HCT116 (cell line): ENCODE results near the gene GRK6. TPM values are rescaled to one million over a fixed set of nuclear protein-coding genes. Genes with fewer than 3 reads are reported as not detected.

Experiments used
- ATAC-seq: fragments of 200-7000 bp; cut with Tn5 transposase; 2 replicates; pipeline ENCODE4 v1.9.1; 2020; ENCODE audit warnings: mild to moderate bottlenecking, moderate library complexity
- BruUV-seq: library from RNA; stranded (reverse); fragments of 400-500 nt; replicated peaks from 2 replicates; lab custom pipeline; 2021; lab: Mats Ljungman, UMichigan
- CTCF ChIA-PET: fragments of 300-600 bp; sonication (Branson Sonifier 250); formaldehyde crosslinking; loops from one replicate; lab custom pipeline; 2021; ENCODE audit warnings: antibody characterized with exemption; lab: Charles Lee
- POLR2A ChIA-PET: fragments of 300-600, 350-600 bp; sonication (Branson Sonifier 250); formaldehyde crosslinking; loops from one replicate; lab custom pipeline; 2021; ENCODE audit warnings: antibody characterized with exemption; lab: Charles Lee
- RAD21 ChIA-PET, 2 experiments: fragments of 300-600 bp; sonication (Branson Sonifier 250); formaldehyde crosslinking; loops; one replicate each; lab custom pipeline; 2023; ENCODE audit warnings: low total read pairs in 2 of 2; ENCODE audit not compliant: uncharacterized antibody in 2 of 2, unreplicated experiment in 2 of 2, low non-redundant PET in 1 of 2; lab: Charles Lee
- DNase-seq: peaks from one replicate; pipeline ENCODE4 v3.0.0-alpha.2; 2010; ENCODE audit warnings: low read depth, low spot score
- H2AFZ ChIP-seq: fragments of 200-600 bp; shearing (Covaris generic), sonication (generic); 2 replicates; pipeline ENCODE4 v1.6.1; 2017; ENCODE audit warnings: low read depth, mixed run types, mixed read lengths, antibody characterized with exemption, low read length; ENCODE audit not compliant: poor library complexity, severe bottlenecking
- H3K27ac ChIP-seq: 2 replicates; pipeline ENCODE4 v1.5.1; 2012; ENCODE audit warnings: low read depth, low read length
- H3K27me3 ChIP-seq: fragments of 200-600 bp; sonication (generic); 2 replicates; pipeline ENCODE4 v1.6.1; 2016; ENCODE audit warnings: mixed run types, low read length, mixed read lengths; ENCODE audit not compliant: insufficient read depth
- H3K36me3 ChIP-seq, 2 experiments: fragments of 200-500 bp in 1 of 2; fragments of 200-600 bp in 1 of 2; sonication (Bioruptor generic) in 1 of 2; sonication (generic) in 1 of 2; 2 replicates each; pipeline versions ENCODE4 v1.5.1 to v1.6.1; 2014 to 2016; ENCODE audit warnings: low read length in 2 of 2, inconsistent platforms in 1 of 2, mixed read lengths in 1 of 2, mixed run types in 1 of 2; ENCODE audit not compliant: insufficient read depth in 2 of 2, control insufficient read depth in 1 of 2
- H3K4me1 ChIP-seq, 2 experiments: fragments of 200-600 bp in 1 of 2; sonication (generic) in 1 of 2; 2 replicates each; pipeline versions ENCODE4 v1.5.1 to v1.6.1; 2012 to 2017; ENCODE audit warnings: low read length in 2 of 2, inconsistent platforms in 1 of 2, mild to moderate bottlenecking in 1 of 2, mixed read lengths in 1 of 2, mixed run types in 1 of 2, moderate library complexity in 1 of 2; ENCODE audit not compliant: insufficient read depth in 2 of 2, control insufficient read depth in 1 of 2
- H3K4me2 ChIP-seq: fragments of 200-600 bp; sonication (generic); 2 replicates; pipeline ENCODE4 v1.6.1; 2017; ENCODE audit warnings: mixed run types, low read length, mixed read lengths
- H3K4me3 ChIP-seq, 2 experiments: fragments of 200-600 bp in 1 of 2; sonication (generic) in 1 of 2; replicated peaks in 1 of 2; 2 replicates each; pipeline ENCODE4 v1.5.1; 2011 to 2016; ENCODE audit warnings: low read length in 2 of 2, control low read depth in 1 of 2, low read depth in 1 of 2, mild to moderate bottlenecking in 1 of 2, mixed read lengths in 1 of 2, mixed run types in 1 of 2
- H3K79me2 ChIP-seq: fragments of 200-600 bp; sonication (generic); 2 replicates; pipeline ENCODE4 v1.6.1; 2017; ENCODE audit warnings: mild to moderate bottlenecking, mixed run types, low read length, moderate library complexity, mixed read lengths; ENCODE audit not compliant: insufficient read depth
- H3K9ac ChIP-seq: fragments of 200-600 bp; sonication (generic); 2 replicates; pipeline ENCODE4 v1.6.1; 2016; ENCODE audit warnings: low read length, mixed read lengths
- H3K9me2 ChIP-seq: fragments of 200-600 bp; sonication (generic), shearing (Covaris generic); 2 replicates; pipeline ENCODE4 v1.6.1; 2017; ENCODE audit warnings: mixed run types, mild to moderate bottlenecking, moderate library complexity; ENCODE audit not compliant: insufficient read depth
- H3K9me3 ChIP-seq, 2 experiments: fragments of 200-500 bp in 1 of 2; fragments of 200-600 bp in 1 of 2; sonication (Bioruptor generic) in 1 of 2; sonication (generic) in 1 of 2; 2 replicates each; pipeline ENCODE4 v1.6.1; 2014 to 2017; ENCODE audit warnings: low read length in 2 of 2, mixed read lengths in 2 of 2, inconsistent platforms in 1 of 2, low read depth in 1 of 2, mild to moderate bottlenecking in 1 of 2, mixed run types in 1 of 2, moderate library complexity in 1 of 2; ENCODE audit not compliant: control insufficient read depth in 1 of 2, insufficient read depth in 1 of 2
- H4K20me1 ChIP-seq: fragments of 200-600 bp; sonication (generic), shearing (Covaris generic); 2 replicates; pipeline ENCODE4 v1.6.1; 2017; ENCODE audit warnings: mixed run types, mild to moderate bottlenecking, moderate library complexity; ENCODE audit not compliant: insufficient read depth
- CEBPB ChIP-seq: IDR thresholded peaks from 2 replicates; pipeline ENCODE4 v1.6.1; 2012; ENCODE audit warnings: low read depth
- EGR1 ChIP-seq: IDR thresholded peaks from 2 replicates; pipeline ENCODE4 v1.6.1; 2012; ENCODE audit warnings: low read depth
- EZH2 ChIP-seq: fragments of 200-600 bp; sonication (generic); IDR thresholded peaks from 2 replicates; pipeline ENCODE4 v1.6.1; 2017; ENCODE audit warnings: antibody characterized with exemption, mixed run types
- EZH2phosphoT487 ChIP-seq: fragments of 200-600 bp; IDR thresholded peaks from 2 replicates; pipeline ENCODE4 v1.6.1; 2018; ENCODE audit warnings: antibody characterized with exemption, borderline replicate concordance
- POLR2A ChIP-seq: IDR thresholded peaks from 2 replicates; pipeline ENCODE4 v1.7.0; 2011; ENCODE audit warnings: borderline replicate concordance; ENCODE audit not compliant: insufficient read depth, insufficient read length; ENCODE audit errors: extremely low read depth
- POLR2AphosphoS5 ChIP-seq: IDR thresholded peaks from 2 replicates; pipeline ENCODE4 v1.6.1; 2011; ENCODE audit warnings: mild to moderate bottlenecking, low read depth, low read length, moderate library complexity
- SP1 ChIP-seq: IDR thresholded peaks from 2 replicates; pipeline ENCODE4 v1.6.1; 2012; ENCODE audit warnings: low read depth
- SRF ChIP-seq: IDR thresholded peaks from 2 replicates; pipeline ENCODE4 v1.6.1; 2012; ENCODE audit warnings: low read depth
- ZFX ChIP-seq: fragments of 450-650 bp; IDR thresholded peaks from 2 replicates; pipeline ENCODE4 v1.6.1; 2017
- intact Hi-C: fragments of 100-400 bp; cut with micrococcal nuclease; formaldehyde crosslinking; loops from 2 replicates; pipeline ENCODE4 v1.10.0; 2022
- total RNA-seq: library from RNA; stranded (reverse); gene quantifications from one replicate; pipeline ENCODE4 v1.2.1, GENCODE V29; 2021; ENCODE audit not compliant: unreplicated experiment
- TF ChIP-seq, protein P1 (sequence below): IDR thresholded peaks from 2 replicates; pipeline ENCODE4 v1.6.1; 2012

GRK6 gene
- total RNA-seq, 1 experiment from 2014 or later, result 89.3 TPM

DNA sequence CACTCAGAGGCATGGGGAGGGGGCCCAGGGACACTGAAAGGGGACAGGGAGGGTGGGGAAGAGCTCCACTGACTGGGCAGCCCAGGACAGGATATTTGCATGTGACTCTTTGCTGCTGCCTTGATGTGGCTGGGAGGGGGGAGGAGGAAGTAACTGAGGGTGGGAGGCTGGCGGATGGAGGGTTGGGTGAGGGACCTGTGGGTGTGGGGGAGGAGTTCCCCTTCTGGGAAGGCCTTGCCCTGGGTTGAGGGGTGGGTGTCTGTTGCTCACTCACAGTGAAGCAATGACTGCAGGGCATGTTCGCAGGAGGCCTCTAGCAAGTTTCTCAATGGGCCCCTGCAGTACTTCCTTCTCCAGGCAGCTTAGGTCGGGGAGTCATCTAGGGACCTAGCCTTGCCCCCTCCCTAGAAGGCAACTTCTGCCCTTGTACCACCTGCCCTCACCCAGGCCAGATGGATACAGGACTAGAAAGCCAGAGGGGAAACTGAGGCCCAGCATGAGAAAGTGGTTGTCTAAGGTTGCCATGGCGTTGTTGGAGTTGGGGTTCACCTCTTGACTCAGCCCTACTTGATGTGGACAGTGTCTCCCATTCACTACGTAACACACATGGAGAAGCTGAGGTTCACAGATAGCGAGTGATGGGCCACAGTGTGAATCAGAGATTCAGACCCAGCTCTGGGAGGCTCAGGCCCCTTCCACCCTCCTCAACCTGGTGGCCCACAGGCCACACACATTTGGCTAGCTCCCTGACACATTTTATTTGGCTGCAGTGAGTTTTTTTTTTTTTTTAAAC lies 3.0 kb downstream of the GRK6 start:
- H3K36me3 ChIP-seq, result peaks cover 12 to 29% of the 10 kb centered on the region in 2 experiments; a peak in 3 of 4 replicates
- peaks cover 39% of the 10 kb centered on the region for H3K79me2 ChIP-seq
- H3K4me1 ChIP-seq, result peaks cover 15 to 28% of the 10 kb centered on the region in 2 experiments
- H3K27me3 ChIP-seq, result no peaks in the 10 kb centered on the region
- H4K20me1 ChIP-seq, result no peaks in the 10 kb centered on the region
- ATAC-seq (no peak), DNase-seq (no peak)
- ChIA-PET CTCF (no interaction called here), POLR2A (no interaction called here), RAD21 (interaction anchor here in 1 of 2 experiments (0.7 to 0.8 kb wide), 2 partner anchors 34 to 40 kb away, joined by 3 read pairs; no protein-coding TSS in a partner anchor)
- TF ChIP-seq SRF (no peak), SP1 (no peak), POLR2AphosphoS5 (no peak), EZH2 (no peak), EZH2phosphoT487 (no peak), CEBPB (no peak), ZFX (no peak), EGR1 (no peak), POLR2A (no peak)
- TF ChIP-seq, protein P1, sequence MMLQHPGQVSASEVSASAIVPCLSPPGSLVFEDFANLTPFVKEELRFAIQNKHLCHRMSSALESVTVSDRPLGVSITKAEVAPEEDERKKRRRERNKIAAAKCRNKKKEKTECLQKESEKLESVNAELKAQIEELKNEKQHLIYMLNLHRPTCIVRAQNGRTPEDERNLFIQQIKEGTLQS, result no peak
- H3K4me2 ChIP-seq, result no peak overlapping the region
- BruUV-seq, result no TSS peak
- H3K9ac ChIP-seq, result no peak overlapping the region
- H3K27ac ChIP-seq, result peak overlapping the region; percentile 25; the same call in 1 of the 2 replicates
- intact Hi-C loops, result no loop called here
- no peak overlapping the region for H2AFZ ChIP-seq
- H3K9me2 ChIP-seq, result no peaks in the 10 kb centered on the region
- no peaks in the 10 kb centered on the region for H3K9me3 ChIP-seq
- H3K4me3 ChIP-seq, result no peak overlapping the region
